Smooth muscle cell (in vitro differentiated cells): Measurements from ENCODE around the gene TEAD1. TPM values are rescaled to one million over a fixed set of nuclear protein-coding genes. Genes with fewer than 3 reads are reported as not detected.

Source experiments
- DNase-seq: peaks from one replicate; lab custom pipeline; 2025; ENCODE audit not compliant: unreplicated experiment; lab: John Stamatoyannopoulos, UW
- H2AFZ ChIP-seq: fragments of 200-600 bp; sonication (generic); 2 replicates; pipeline ENCODE4 v1.6.0; 2016; ENCODE audit warnings: antibody characterized with exemption, low read depth, mild to moderate bottlenecking
- H3F3A ChIP-seq: fragments of 200-600 bp; sonication (generic); 2 replicates; pipeline ENCODE4 v1.6.0; 2017; ENCODE audit warnings: antibody characterized with exemption, low read depth
- H3K27ac ChIP-seq: fragments of 200-600 bp; sonication (generic); 2 replicates; pipeline ENCODE4 v1.5.1; 2016; ENCODE audit warnings: low read depth, mild to moderate bottlenecking
- H3K27me3 ChIP-seq: fragments of 200-600 bp; sonication (generic); 2 replicates; pipeline ENCODE4 v1.6.1; 2016; ENCODE audit warnings: low read depth, mild to moderate bottlenecking
- H3K36me3 ChIP-seq: fragments of 200-600 bp; sonication (generic); 2 replicates; pipeline ENCODE4 v1.5.1; 2016; ENCODE audit warnings: low read depth
- H3K4me1 ChIP-seq: fragments of 200-600 bp; sonication (generic); 2 replicates; pipeline ENCODE4 v1.5.1; 2016; ENCODE audit warnings: low read depth
- H3K4me2 ChIP-seq: fragments of 200-600 bp; sonication (generic); 2 replicates; pipeline ENCODE4 v1.6.0; 2016; ENCODE audit warnings: mild to moderate bottlenecking
- H3K4me3 ChIP-seq: fragments of 200-600 bp; sonication (generic); 2 replicates; pipeline ENCODE4 v1.5.1; 2016; ENCODE audit warnings: mild to moderate bottlenecking
- H3K79me2 ChIP-seq: fragments of 200-600 bp; sonication (generic); 2 replicates; pipeline ENCODE4 v1.6.0; 2016; ENCODE audit warnings: low read depth, mild to moderate bottlenecking
- H3K9ac ChIP-seq: fragments of 200-600 bp; sonication (generic); 2 replicates; pipeline ENCODE4 v1.6.0; 2016; ENCODE audit warnings: low read depth
- H3K9me3 ChIP-seq: fragments of 200-600 bp; sonication (generic); replicated peaks from 2 replicates; pipeline ENCODE4 v1.5.1; 2016; ENCODE audit warnings: low read depth
- H4K20me1 ChIP-seq: fragments of 200-600 bp; sonication (generic); 2 replicates; pipeline ENCODE4 v1.6.0; 2016; ENCODE audit warnings: low read depth
- CTCF ChIP-seq: fragments of 200-600 bp; sonication (generic); IDR thresholded peaks from 2 replicates; pipeline ENCODE4 v1.5.1; 2017; ENCODE audit warnings: borderline replicate concordance, mild to moderate bottlenecking, antibody characterized with exemption; ENCODE audit not compliant: insufficient read depth, poor library complexity, severe bottlenecking
- WGBS: methylation state at CpG from one replicate; pipeline ENCODE4 v1.1.7; 2016; ENCODE audit warnings: low lambda C conversion rate; 5-methylcytosine and 5-hydroxymethylcytosine counted together
- polyA plus RNA-seq: library from polyadenylated mRNA; unstranded; fragments of >200 nt; fragmentation: Nextera tagmentation; extraction: Ambion mirVana; gene quantifications from 2 replicates; pipeline ENCODE4 v1.2.1, GENCODE V29; 2016
- total RNA-seq: library from RNA; depleted of rRNA; stranded (reverse); fragments of >200 nt; gene quantifications from 2 replicates; pipeline ENCODE4 v1.2.3, GENCODE V29; 2014

Gene TEAD1
- total and polyA plus RNA-seq, 2 experiments from 2014 or later = 63.0 to 181 TPM

- TF ChIP-seq CTCF = no peak
- Histone ChIP-seq H3K27ac (no peak overlapping the region), H3K27me3 (no peaks in the 10 kb centered on the region), H4K20me1 (peaks cover 76% of the 10 kb centered on the region), H3K4me3 (no peak overlapping the region), H3K9me3 (no peaks in the 10 kb centered on the region), H3F3A (no peaks in the 10 kb centered on the region), H3K4me2 (no peak overlapping the region), H3K79me2 (peaks cover 37% of the 10 kb centered on the region), H3K9ac (no peak overlapping the region), H3K4me1 (no peaks in the 10 kb centered on the region), H3K36me3 (peaks cover 9% of the 10 kb centered on the region), H2AFZ (no peak overlapping the region)
- 96% methylated on average over 7 of the region's 7 CpGs for WGBS
- DNase-seq = no peak
These were observed 248.2 kb downstream of the TEAD1 start for GRCh38 chr11:12922418-12922817.

GRCh38 chr11:12922980-12923507 lies 248.8 kb downstream of the TEAD1 start:
- TF ChIP-seq CTCF = no peak
- no peak for DNase-seq
- peaks cover 9% of the 10 kb centered on the region for H3K36me3 ChIP-seq

GRCh38 chr11:12924650-12925049 lies 250.4 kb downstream of the TEAD1 start:
- Histone ChIP-seq H3K27me3 (no peaks in the 10 kb centered on the region), H3K36me3 (peaks cover 9% of the 10 kb centered on the region), H3K9ac (no peak overlapping the region), H3K4me1 (no peaks in the 10 kb centered on the region), H3K27ac (no peak overlapping the region), H3F3A (no peaks in the 10 kb centered on the region), H3K79me2 (peaks cover 32% of the 10 kb centered on the region), H4K20me1 (peaks cover 70% of the 10 kb centered on the region), H3K9me3 (no peaks in the 10 kb centered on the region), H2AFZ (no peak overlapping the region), H3K4me3 (no peak overlapping the region), H3K4me2 (no peak overlapping the region)
- 97% methylated on average over 3 of the region's 3 CpGs for WGBS
- no peak for DNase-seq
- TF ChIP-seq CTCF = no peak

More at GRCh38 chr11:12922980-12923507, 248.8 kb downstream of the TEAD1 start:
- WGBS = 87% methylated on average over 12 of the region's 12 CpGs
- no peak overlapping the region for H2AFZ ChIP-seq
- H3K4me2 ChIP-seq = no peak overlapping the region
- no peaks in the 10 kb centered on the region for H3K4me1 ChIP-seq
- H3K9me3 ChIP-seq = no peaks in the 10 kb centered on the region
- H3K27me3 ChIP-seq = no peaks in the 10 kb centered on the region
- H3K4me3 ChIP-seq = no peak overlapping the region
- no peak overlapping the region for H3K9ac ChIP-seq
- no peaks in the 10 kb centered on the region for H3F3A ChIP-seq
- peaks cover 36% of the 10 kb centered on the region for H3K79me2 ChIP-seq
- H3K27ac ChIP-seq = no peak overlapping the region
- peaks cover 74% of the 10 kb centered on the region for H4K20me1 ChIP-seq

- Histone ChIP-seq H3K9me3 (no peaks in the 10 kb centered on the region), H3K36me3 (peaks cover 9% of the 10 kb centered on the region), H2AFZ (no peak overlapping the region), H3K4me3 (no peak overlapping the region), H4K20me1 (peaks cover 62% of the 10 kb centered on the region), H3K4me1 (no peaks in the 10 kb centered on the region), H3K79me2 (peaks cover 29% of the 10 kb centered on the region), H3K27ac (no peak overlapping the region), H3K9ac (no peak overlapping the region), H3F3A (no peaks in the 10 kb centered on the region), H3K27me3 (no peaks in the 10 kb centered on the region), H3K4me2 (no peak overlapping the region)
- no peak for DNase-seq
- 73% methylated on average over 4 of the region's 4 CpGs for WGBS
- TF ChIP-seq CTCF = no peak
These were observed 251.3 kb downstream of the TEAD1 start for GRCh38 chr11:12925520-12925919.
